IMR-90 (cell line): ENCODE data around the gene NRIP2. TPM values are rescaled to one million over a fixed set of nuclear protein-coding genes. Genes with fewer than 3 reads are reported as not detected.

Experiments used
- ATAC-seq: fragments of 200-7000 bp; cut with Tn5 transposase; 2 replicates; pipeline ENCODE4 v1.9.1; 2020; ENCODE audit warnings: low read depth, mild to moderate bottlenecking, moderate library complexity
- BruUV-seq: library from RNA; stranded (reverse); fragments of 400-500 nt; replicated peaks from 2 replicates; lab custom pipeline; 2021; lab: Mats Ljungman, UMichigan
- CTCF ChIA-PET: fragments of 300-600 bp; formaldehyde crosslinking; extraction: SDS; loops from one replicate; lab custom pipeline; 2021; ENCODE audit warnings: antibody characterized with exemption; lab: Yijun Ruan, JAX
- POLR2A ChIA-PET: fragments of 300-600 bp; sonication (Branson Sonifier 250); formaldehyde crosslinking; loops from one replicate; lab custom pipeline; 2022; ENCODE audit warnings: antibody characterized with exemption; ENCODE audit not compliant: unreplicated experiment; lab: Charles Lee
- DNase-seq: peaks from one replicate; pipeline ENCODE4 v3.0.0; 2013
- H2AFZ ChIP-seq: replicated peaks from 2 replicates; pipeline ENCODE3; 2013; ENCODE audit warnings: low read length, mild to moderate bottlenecking; ENCODE audit not compliant: poor library complexity
- H2AK5ac ChIP-seq: 2 replicates; pipeline ENCODE4 v1.6.1; 2013; ENCODE audit warnings: low read depth, low read length, inconsistent platforms
- H2AK9ac ChIP-seq: replicated peaks from 2 replicates; pipeline ENCODE3; 2013; ENCODE audit warnings: mild to moderate bottlenecking, low read depth, low read length, moderate library complexity; ENCODE audit not compliant: poor library complexity
- H2BK120ac ChIP-seq: 2 replicates; pipeline ENCODE4 v1.6.1; 2013; ENCODE audit warnings: low read depth, low read length, inconsistent platforms
- H2BK15ac ChIP-seq: 3 replicates; pipeline ENCODE4 v1.6.1; 2013; ENCODE audit warnings: low read depth, low read length, inconsistent platforms
- H2BK20ac ChIP-seq: 2 replicates; pipeline ENCODE4 v1.6.1; 2013; ENCODE audit warnings: low read depth, mild to moderate bottlenecking, inconsistent platforms, low read length, moderate library complexity
- H2BK5ac ChIP-seq: 2 replicates; pipeline ENCODE4 v1.6.1; 2013; ENCODE audit warnings: mild to moderate bottlenecking, low read depth, low read length, inconsistent platforms; ENCODE audit not compliant: poor library complexity, severe bottlenecking
- H3K14ac ChIP-seq: replicated peaks from 2 replicates; pipeline ENCODE4 v1.6.1; 2013; ENCODE audit warnings: low read depth, low read length, inconsistent platforms
- H3K18ac ChIP-seq: 2 replicates; pipeline ENCODE4 v1.6.1; 2013; ENCODE audit warnings: low read depth, low read length, control low read depth
- H3K23ac ChIP-seq: 2 replicates; pipeline ENCODE4 v1.6.1; 2013; ENCODE audit warnings: low read depth, low read length, inconsistent platforms
- H3K27ac ChIP-seq: 2 replicates; pipeline ENCODE4 v1.5.1; 2013; ENCODE audit warnings: mild to moderate bottlenecking, control low read depth, low read length; ENCODE audit not compliant: insufficient read depth
- H3K27me3 ChIP-seq: 2 replicates; pipeline ENCODE4 v1.6.1; 2013; ENCODE audit warnings: low read length; ENCODE audit not compliant: control insufficient read depth, insufficient read depth
- H3K36me3 ChIP-seq: 2 replicates; pipeline ENCODE4 v1.6.1; 2013; ENCODE audit warnings: low read length, mixed read lengths; ENCODE audit not compliant: control insufficient read depth, insufficient read depth
- H3K4ac ChIP-seq: 2 replicates; pipeline ENCODE4 v1.6.1; 2013; ENCODE audit warnings: low read depth, low read length, inconsistent platforms
- H3K4me1 ChIP-seq: 2 replicates; pipeline ENCODE4 v1.6.1; 2013; ENCODE audit warnings: low read length, mixed read lengths; ENCODE audit not compliant: control insufficient read depth, insufficient read depth
- H3K4me2 ChIP-seq: 2 replicates; pipeline ENCODE4 v1.6.1; 2013; ENCODE audit warnings: low read depth, mild to moderate bottlenecking, control low read depth, low read length, moderate library complexity
- H3K4me3 ChIP-seq: 2 replicates; pipeline ENCODE4 v1.5.1; 2013; ENCODE audit warnings: low read depth, mild to moderate bottlenecking, control low read depth, low read length, moderate library complexity; ENCODE audit not compliant: insufficient read depth
- H3K56ac ChIP-seq: 2 replicates; pipeline ENCODE4 v1.6.1; 2013; ENCODE audit warnings: low read length, inconsistent platforms; ENCODE audit not compliant: insufficient read depth; ENCODE audit errors: extremely low read depth
- H3K79me1 ChIP-seq, 2 experiments: 2 replicates each; pipeline ENCODE4 v1.6.1; 2013; ENCODE audit warnings: low read length in 2 of 2, inconsistent platforms in 1 of 2, low read depth in 1 of 2
- H3K9ac ChIP-seq: 2 replicates; pipeline ENCODE4 v1.6.1; 2013; ENCODE audit warnings: low read depth, low read length, control low read depth
- H3K9me1 ChIP-seq: 2 replicates; pipeline ENCODE4 v1.6.1; 2013; ENCODE audit warnings: low read length, inconsistent platforms; ENCODE audit not compliant: insufficient read depth
- H3K9me3 ChIP-seq: 2 replicates; pipeline ENCODE4 v1.6.1; 2013; ENCODE audit warnings: low read length; ENCODE audit not compliant: control insufficient read depth, insufficient read depth
- H4K20me1 ChIP-seq: 2 replicates; pipeline ENCODE4 v1.6.1; 2013; ENCODE audit warnings: low read length, inconsistent platforms; ENCODE audit not compliant: insufficient read depth
- H4K5ac ChIP-seq: 2 replicates; pipeline ENCODE4 v1.6.1; 2013; ENCODE audit warnings: mild to moderate bottlenecking, low read depth, low read length, control low read depth
- H4K8ac ChIP-seq, 2 experiments: 2 replicates each; pipeline ENCODE4 v1.6.1; 2013; ENCODE audit warnings: low read depth in 2 of 2, low read length in 2 of 2, control low read depth in 1 of 2, inconsistent platforms in 1 of 2
- H4K91ac ChIP-seq: 2 replicates; pipeline ENCODE4 v1.6.1; 2013; ENCODE audit warnings: low read depth, low read length, inconsistent platforms; ENCODE audit not compliant: insufficient read depth
- BHLHE40 ChIP-seq: fragments of 150-350 bp; IDR thresholded peaks from 2 replicates; pipeline ENCODE4 v1.6.1; 2016; ENCODE audit warnings: mild to moderate bottlenecking, low read depth, low read length
- CHD1 ChIP-seq: IDR thresholded peaks from 2 replicates; pipeline ENCODE4 v1.6.1; 2012; ENCODE audit warnings: low read depth, low read length, improper control_type of control experiment
- CTCF ChIP-seq: conservative IDR thresholded peaks from 2 replicates; pipeline ENCODE4 v1.5.1; 2012; ENCODE audit warnings: mild to moderate bottlenecking, low read depth, low read length, improper control_type of control experiment
- ELK1 ChIP-seq: fragments of 150-350 bp; IDR thresholded peaks from 2 replicates; pipeline ENCODE4 v1.6.1; 2016; ENCODE audit warnings: low read depth, mild to moderate bottlenecking, low read length, moderate library complexity, borderline replicate concordance
- MAZ ChIP-seq: IDR thresholded peaks from 2 replicates; pipeline ENCODE4 v1.6.1; 2012; ENCODE audit warnings: low read depth, mild to moderate bottlenecking, low read length, improper control_type of control experiment, moderate library complexity, borderline replicate concordance
- MXI1 ChIP-seq: IDR thresholded peaks from 2 replicates; pipeline ENCODE4 v1.6.1; 2012; ENCODE audit warnings: low read depth, mild to moderate bottlenecking, low read length, moderate library complexity, borderline replicate concordance
- NFE2L2 ChIP-seq: fragments of 150-350 bp; IDR thresholded peaks from 2 replicates; pipeline ENCODE4 v1.6.1; 2016; ENCODE audit warnings: low read depth, mild to moderate bottlenecking, low read length
- POLR2A ChIP-seq: IDR thresholded peaks from 2 replicates; pipeline ENCODE4 v1.6.1; 2012; ENCODE audit warnings: mild to moderate bottlenecking, low read depth, low read length
- RFX5 ChIP-seq: IDR thresholded peaks from 2 replicates; pipeline ENCODE4 v1.8.0; 2012; ENCODE audit warnings: low read depth, mild to moderate bottlenecking, low read length, moderate library complexity
- SMC3 ChIP-seq: fragments of 150-350 bp; IDR thresholded peaks from 2 replicates; pipeline ENCODE4 v1.6.1; 2016; ENCODE audit warnings: low read depth, mild to moderate bottlenecking, antibody characterized with exemption, low read length, moderate library complexity
- whole genome bisulfite sequencing, 2 experiments: methylation state at CpG; one replicate each; pipeline versions ENCODE4 v1.1.5 to v1.1.7; 2013; ENCODE audit warnings: missing lambda C conversion rate in 2 of 2; ENCODE audit not compliant: insufficient read length in 1 of 2; ENCODE audit errors: extremely low coverage in 2 of 2; 5-methylcytosine and 5-hydroxymethylcytosine counted together
- dilution Hi-C: fragments of 300-500 bp; cut with HindIII; formaldehyde crosslinking; loops from one replicate; pipeline ENCODE4 v1.14.3; 2018; ENCODE audit warnings: low sequenced_read_pairs; ENCODE audit not compliant: unreplicated experiment
- in situ Hi-C: fragments of 300-500 bp; cut with MboI; formaldehyde crosslinking; loops from 3 replicates; pipeline ENCODE4 v1.14.3; 2019; ENCODE audit warnings: low sequenced_read_pairs, inconsistent platforms, mixed read lengths
- intact Hi-C: fragments of 100-400 bp; cut with micrococcal nuclease; formaldehyde crosslinking; loops from 2 replicates; pipeline ENCODE4 v1.10.0; 2022
- polyA plus RNA-seq, 3 experiments: library from polyadenylated mRNA; depleted of rRNA; stranded (reverse); fragments of >200 nt; gene quantifications; 2 replicates each; pipeline ENCODE4 v1.2.3, GENCODE V29; 2012; ENCODE audit warnings: low replicate concordance in 1 of 3
- total RNA-seq: library from RNA; depleted of rRNA; stranded (reverse); fragments of >200 nt; gene quantifications from 2 replicates; pipeline ENCODE4 v1.2.3, GENCODE V29; 2012

Gene NRIP2
- total and polyA plus RNA-seq, 2 of the 4 experiments (the other 2 are of a cell fraction), result 0.18 to 0.27 TPM

GRCh38 chr12:2776129-2776806 lies 58.6 kb downstream of the NRIP2 start:
- H3K18ac ChIP-seq, result no peak overlapping the region
- H2AK5ac ChIP-seq, result no peak overlapping the region
- H3K4me2 ChIP-seq, result no peak overlapping the region
- in situ Hi-C loops, result no loop called here
- H3K4me1 ChIP-seq, result no peaks in the 10 kb centered on the region
- no peak overlapping the region for H4K5ac ChIP-seq
- no peak overlapping the region for H2BK15ac ChIP-seq
- no peak overlapping the region for H4K8ac ChIP-seq
- H4K20me1 ChIP-seq, result no peaks in the 10 kb centered on the region
- H3K27me3 ChIP-seq, result peaks cover 66% of the 10 kb centered on the region
- ChIA-PET CTCF (interaction anchor here (0.6 kb wide), 1 partner anchor 68 kb away, joined by 4 read pairs; no protein-coding TSS in a partner anchor), POLR2A (no interaction called here)
- no peak overlapping the region for H3K9ac ChIP-seq
- TF ChIP-seq CTCF (no peak), NFE2L2 (no peak), CHD1 (no peak), MAZ (no peak), MXI1 (no peak), ELK1 (no peak), SMC3 (no peak), BHLHE40 (no peak), POLR2A (no peak), RFX5 (no peak)
- H4K91ac ChIP-seq, result no peak overlapping the region
- H3K4ac ChIP-seq, result no peak overlapping the region
- H3K36me3 ChIP-seq, result no peaks in the 10 kb centered on the region
- ATAC-seq (no peak), DNase-seq (no peak)
- H3K27ac ChIP-seq, result no peak overlapping the region
- dilution Hi-C loops, result no loop called here
- H2AK9ac ChIP-seq, result no peak overlapping the region
- no peak overlapping the region for H3K23ac ChIP-seq
- H3K9me1 ChIP-seq, result no peaks in the 10 kb centered on the region
- 83% methylated on average over 17 of the region's 20 CpGs; no CpG with 5 or more reads in 1 of the 2 experiments for WGBS, 2 experiments
- no peak overlapping the region for H2BK120ac ChIP-seq
- H3K9me3 ChIP-seq, result no peaks in the 10 kb centered on the region
- H2BK20ac ChIP-seq, result no peak overlapping the region
- no peak overlapping the region for H2BK5ac ChIP-seq
- intact Hi-C loops, result no loop called here
- H3K79me1 ChIP-seq, result no peaks in the 10 kb centered on the region
- H3K14ac ChIP-seq, result no peak overlapping the region
- no peak overlapping the region for H3K56ac ChIP-seq
- no peak overlapping the region for H3K4me3 ChIP-seq
- no peak overlapping the region for H2AFZ ChIP-seq
- no TSS peak for BruUV-seq
